Astrocyte of the cerebellum (primary cell): ENCODE results near the gene COBLL1.

Source experiments
- DNase-seq: peaks from one replicate; pipeline ENCODE4 v3.0.0-alpha.2; 2011; ENCODE audit warnings: low read depth
- H3K4me3 ChIP-seq: 2 replicates; pipeline ENCODE4 v1.5.1; 2011; ENCODE audit warnings: mild to moderate bottlenecking, low read depth, low read length, moderate library complexity
- in situ Hi-C: cut with HindIII; loops from 2 replicates; pipeline ENCODE4 v1.10.0; 2017; ENCODE audit warnings: low sequenced_read_pairs
- TF ChIP-seq, protein P1 (sequence below): IDR thresholded peaks from 2 replicates; pipeline ENCODE4 v1.5.1; 2012; ENCODE audit warnings: low read length, low read depth, moderate library complexity, mild to moderate bottlenecking; ENCODE audit errors: missing control alignments

COBLL1 gene

DNA sequence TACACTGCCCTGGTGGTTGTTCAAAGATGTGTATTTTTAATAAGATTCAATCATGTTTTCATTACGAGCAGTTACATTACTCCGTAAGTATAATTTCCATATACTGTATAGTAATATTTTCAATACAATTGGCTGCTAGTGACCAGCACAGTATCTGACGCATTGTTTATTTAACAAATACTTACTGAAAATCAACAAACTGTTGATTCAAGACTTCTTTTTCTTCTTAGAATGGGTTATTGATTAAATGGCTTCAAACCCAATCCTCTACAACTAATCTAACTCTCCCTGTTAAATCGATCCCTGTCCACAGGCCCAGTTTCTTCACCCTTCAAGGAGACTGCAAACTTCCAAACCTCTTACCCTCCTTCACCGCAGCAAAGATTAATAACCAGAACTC, 18.5 kb downstream of the COBLL1 start:
- no peak overlapping the region for H3K4me3 ChIP-seq
- no peak for DNase-seq
- in situ Hi-C loops = no loop called here
- TF ChIP-seq, protein P1, sequence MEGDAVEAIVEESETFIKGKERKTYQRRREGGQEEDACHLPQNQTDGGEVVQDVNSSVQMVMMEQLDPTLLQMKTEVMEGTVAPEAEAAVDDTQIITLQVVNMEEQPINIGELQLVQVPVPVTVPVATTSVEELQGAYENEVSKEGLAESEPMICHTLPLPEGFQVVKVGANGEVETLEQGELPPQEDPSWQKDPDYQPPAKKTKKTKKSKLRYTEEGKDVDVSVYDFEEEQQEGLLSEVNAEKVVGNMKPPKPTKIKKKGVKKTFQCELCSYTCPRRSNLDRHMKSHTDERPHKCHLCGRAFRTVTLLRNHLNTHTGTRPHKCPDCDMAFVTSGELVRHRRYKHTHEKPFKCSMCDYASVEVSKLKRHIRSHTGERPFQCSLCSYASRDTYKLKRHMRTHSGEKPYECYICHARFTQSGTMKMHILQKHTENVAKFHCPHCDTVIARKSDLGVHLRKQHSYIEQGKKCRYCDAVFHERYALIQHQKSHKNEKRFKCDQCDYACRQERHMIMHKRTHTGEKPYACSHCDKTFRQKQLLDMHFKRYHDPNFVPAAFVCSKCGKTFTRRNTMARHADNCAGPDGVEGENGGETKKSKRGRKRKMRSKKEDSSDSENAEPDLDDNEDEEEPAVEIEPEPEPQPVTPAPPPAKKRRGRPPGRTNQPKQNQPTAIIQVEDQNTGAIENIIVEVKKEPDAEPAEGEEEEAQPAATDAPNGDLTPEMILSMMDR = no peak

DNA sequence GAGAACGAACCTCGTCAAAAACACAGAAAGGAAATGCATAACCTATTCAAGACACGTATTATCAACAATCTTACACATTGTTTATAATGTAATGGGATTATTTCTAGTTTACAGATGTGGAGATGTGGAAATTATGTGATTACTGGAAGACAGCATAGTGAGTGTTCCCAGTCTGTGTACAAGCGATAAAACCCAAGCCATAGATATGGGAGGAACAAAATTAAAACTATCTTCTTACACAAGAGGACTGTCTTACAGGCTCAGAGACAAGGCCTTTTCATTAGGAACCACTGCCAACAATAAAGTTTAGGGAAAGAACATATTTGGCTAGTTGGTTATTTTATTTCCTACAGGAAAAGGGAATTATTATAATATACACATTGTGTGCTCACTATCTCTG, 20.3 kb downstream of the COBLL1 start:
- in situ Hi-C loops = no loop called here
- DNase-seq = no peak
- H3K4me3 ChIP-seq = no peak overlapping the region
- TF ChIP-seq, protein P1 = no peak

DNA sequence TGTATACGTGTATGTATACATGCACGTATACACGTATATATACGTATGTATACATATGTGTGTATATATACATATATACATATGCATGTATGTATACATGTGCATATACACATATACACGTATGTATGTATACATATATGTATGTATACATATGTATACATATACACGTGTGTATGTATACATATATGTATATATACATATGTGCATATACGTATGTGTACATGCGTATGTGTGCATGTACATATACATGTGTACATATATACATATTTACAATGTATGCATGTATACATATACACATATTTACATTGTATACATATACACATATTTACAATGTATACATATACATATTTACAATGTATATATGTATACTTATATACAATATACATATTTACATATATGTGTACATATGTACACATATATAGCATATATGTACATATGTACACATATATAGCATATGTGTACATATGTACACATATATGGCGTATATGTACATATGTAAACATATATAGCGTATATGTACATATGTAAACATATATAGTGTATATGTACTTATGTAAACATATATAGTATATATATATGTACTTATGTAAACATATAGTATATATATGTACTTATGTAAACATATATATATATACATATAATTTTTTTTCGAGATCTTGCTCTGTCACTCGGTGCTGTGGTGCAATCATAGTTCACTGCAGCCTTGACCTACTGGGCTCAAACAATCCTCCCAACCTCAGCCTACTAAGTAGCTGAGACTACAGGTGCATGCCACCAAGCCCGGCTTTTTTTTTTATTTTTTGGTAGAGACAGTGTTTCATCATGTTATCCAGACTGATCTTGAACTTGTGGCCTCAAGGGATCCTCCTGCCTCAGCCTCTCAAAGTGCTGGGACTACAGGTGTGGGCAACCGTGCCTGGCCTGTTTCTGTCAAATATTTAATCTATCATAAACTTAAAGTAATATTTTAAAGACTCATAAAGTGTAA, 23.2 kb downstream of the COBLL1 start:
- in situ Hi-C loops = no loop called here
- H3K4me3 ChIP-seq = no peak overlapping the region
- no peak for DNase-seq
- TF ChIP-seq, protein P1 = no peak

DNA sequence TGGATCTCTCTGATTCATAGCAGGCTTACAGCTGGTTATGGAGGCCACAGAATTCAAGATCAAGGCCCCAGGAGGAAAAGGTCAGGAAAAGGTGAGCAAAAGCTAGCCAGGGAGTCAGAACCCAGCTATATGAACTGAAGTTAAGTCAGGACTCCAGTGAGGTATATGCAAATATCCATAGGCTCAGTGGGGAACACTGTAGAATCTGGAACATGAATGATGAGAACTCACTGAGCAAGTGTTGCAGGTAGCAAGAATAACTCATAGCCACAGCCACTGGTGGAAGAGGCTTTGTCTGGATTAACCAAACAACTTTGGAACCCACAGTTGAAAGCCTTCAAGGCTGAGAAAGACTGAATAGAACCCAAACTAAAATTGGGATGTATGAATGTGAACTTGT, 24.7 kb downstream of the COBLL1 start:
- in situ Hi-C loops = no loop called here
- H3K4me3 ChIP-seq = no peak overlapping the region
- DNase-seq = no peak
- TF ChIP-seq, protein P1 = no peak

DNA sequence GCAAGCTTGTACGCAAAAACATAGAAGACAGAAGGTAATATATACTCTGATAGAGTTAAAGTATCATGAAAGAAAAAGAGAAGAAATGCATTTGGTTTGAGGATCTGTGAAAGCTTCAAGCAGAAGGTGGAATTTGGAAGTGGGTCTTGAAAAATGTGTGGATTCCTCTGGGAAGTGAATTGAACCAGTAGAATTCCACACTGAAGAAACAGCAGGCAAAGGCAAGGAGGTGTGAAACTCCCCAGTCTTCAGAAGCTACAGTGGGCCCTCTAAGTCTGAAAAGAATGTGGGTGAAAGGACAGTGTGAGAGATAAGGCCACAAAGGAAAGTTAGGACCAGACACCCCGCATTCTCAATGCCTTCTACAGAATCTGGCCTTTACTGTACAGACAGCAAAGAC, 25.6 kb downstream of the COBLL1 start:
- in situ Hi-C loops = no loop called here
- DNase-seq = no peak
- TF ChIP-seq, protein P1 = no peak

DNA sequence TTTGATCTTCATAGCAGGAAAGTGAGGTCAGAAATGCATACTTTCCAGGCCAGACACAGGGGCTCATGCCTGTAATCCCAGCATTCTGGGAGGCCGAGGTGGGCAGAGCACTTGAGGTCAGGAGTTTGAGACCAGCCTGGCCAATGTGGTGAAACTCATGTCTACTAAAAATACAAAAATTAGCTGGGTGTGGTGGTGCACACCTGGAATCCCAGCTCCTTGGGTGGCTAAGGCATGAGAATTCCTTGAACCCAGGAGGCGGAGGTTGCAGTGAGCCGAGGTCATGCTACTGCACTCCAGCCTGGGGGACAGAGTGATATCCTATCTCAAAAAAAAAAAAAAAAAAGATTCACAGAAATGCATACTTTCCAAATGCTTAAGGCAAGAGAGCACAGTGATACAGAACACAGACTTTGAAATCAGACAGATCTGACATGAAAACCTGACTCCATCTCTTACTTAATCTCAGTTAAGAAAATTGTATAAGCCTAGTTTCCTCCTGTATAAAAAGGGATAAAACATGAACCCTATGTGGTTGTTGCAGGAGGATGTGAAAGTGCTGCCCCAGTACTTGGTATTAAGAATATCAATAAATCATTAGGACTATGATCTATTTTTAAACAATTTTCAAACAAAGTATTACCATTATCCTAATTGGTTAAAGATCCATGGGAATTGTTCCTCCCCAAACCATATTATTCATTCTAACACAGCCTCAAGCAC, 26.4 kb downstream of the COBLL1 start:
- DNase-seq = no peak
- in situ Hi-C loops = no loop called here
- TF ChIP-seq, protein P1 = no peak
- H3K4me3 ChIP-seq = no peak overlapping the region

More for the DNA sequence above, 25.6 kb downstream of the COBLL1 start:
- no peak overlapping the region for H3K4me3 ChIP-seq
